GM12865 (cell line): ENCODE measurements around the gene PCK2.

Experiments used
- DNase-seq: peaks from one replicate; pipeline ENCODE4 v3.0.0; 2010; ENCODE audit warnings: low read depth
- H3K4me3 ChIP-seq: 2 replicates; pipeline ENCODE4 v1.5.1; 2011; ENCODE audit warnings: mild to moderate bottlenecking, low read depth, low read length, control low read depth
- CTCF ChIP-seq: IDR thresholded peaks from 2 replicates; pipeline ENCODE4 v1.5.1; 2011; ENCODE audit warnings: low read length, control low read depth, low read depth, inconsistent platforms; ENCODE audit not compliant: insufficient read depth; ENCODE audit errors: missing control alignments

PCK2 gene

DNA sequence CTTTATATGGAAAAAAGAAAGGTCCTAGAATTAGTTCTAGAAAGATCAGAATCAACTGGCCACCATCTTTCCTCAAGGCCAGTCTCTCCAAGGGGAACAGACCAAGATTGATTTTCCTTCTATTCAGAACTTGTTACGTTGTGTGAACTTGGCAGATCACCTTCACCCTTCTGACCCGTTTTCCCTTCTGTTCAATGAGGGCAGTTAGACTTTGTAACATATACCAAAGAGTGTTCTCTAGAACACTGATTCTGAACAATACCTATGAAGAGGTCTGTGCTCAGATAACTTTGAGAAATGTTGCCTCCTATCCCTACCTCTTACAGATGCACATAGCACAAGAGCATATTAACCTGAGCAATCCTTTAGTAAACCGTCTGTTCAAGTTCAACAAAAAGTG, 10.6 kb upstream of the PCK2 start:
- no peak overlapping the region for H3K4me3 ChIP-seq
- no peak for DNase-seq
- TF ChIP-seq CTCF: no peak

DNA sequence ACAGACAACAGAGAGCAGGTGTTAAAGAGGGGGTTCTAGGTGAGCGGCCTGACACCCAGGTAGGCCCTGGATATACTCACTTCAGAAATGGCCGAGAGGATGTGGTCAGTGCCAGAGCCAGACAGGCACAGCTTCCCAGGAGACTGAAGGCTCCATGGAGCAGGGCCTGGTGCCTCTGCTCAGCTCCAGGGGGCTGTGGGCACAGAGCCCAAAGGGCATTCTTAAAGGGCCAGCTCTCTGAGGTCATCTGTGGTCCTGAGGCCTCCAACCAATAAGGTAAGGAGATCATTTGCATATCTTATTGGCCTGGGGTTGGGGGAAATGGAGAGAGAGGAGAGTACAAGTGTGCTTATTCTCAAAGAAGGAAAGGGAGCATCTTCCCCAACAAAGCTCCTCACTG, 9.7 kb upstream of the PCK2 start:
- H3K4me3 ChIP-seq: no peak overlapping the region
- DNase-seq: no peak
- no peak for TF ChIP-seq CTCF

GRCh38 chr14:24085215-24085614, 8.9 kb upstream of the PCK2 start:
- H3K4me3 ChIP-seq: no peak overlapping the region
- no peak for TF ChIP-seq CTCF
- DNase-seq: no peak

GRCh38 chr14:24086193-24086955, 7.7 kb upstream of the PCK2 start:
- TF ChIP-seq CTCF: no peak
- H3K4me3 ChIP-seq: no peak overlapping the region
- DNase-seq: no peak

DNA sequence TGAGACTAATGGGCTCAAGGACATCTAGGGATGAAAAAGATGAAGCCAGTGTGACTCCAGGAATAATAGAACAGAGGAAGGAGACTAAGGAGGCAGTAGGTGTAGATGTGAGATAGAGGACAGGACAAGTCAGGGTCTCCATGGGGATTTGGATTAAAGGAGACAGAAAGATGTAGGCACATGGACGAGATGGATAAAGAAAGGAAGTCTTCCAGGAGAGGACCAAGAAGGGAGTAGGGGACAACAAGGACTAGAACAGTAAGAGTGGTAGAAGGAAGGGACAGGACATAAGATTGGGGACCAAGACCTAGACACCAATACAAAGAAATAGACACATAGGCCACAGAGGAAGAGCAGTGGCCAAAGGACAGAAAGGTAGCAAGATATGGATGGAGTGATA, 7.1 kb upstream of the PCK2 start:
- no peak for TF ChIP-seq CTCF
- H3K4me3 ChIP-seq: no peak overlapping the region
- DNase-seq: no peak

DNA sequence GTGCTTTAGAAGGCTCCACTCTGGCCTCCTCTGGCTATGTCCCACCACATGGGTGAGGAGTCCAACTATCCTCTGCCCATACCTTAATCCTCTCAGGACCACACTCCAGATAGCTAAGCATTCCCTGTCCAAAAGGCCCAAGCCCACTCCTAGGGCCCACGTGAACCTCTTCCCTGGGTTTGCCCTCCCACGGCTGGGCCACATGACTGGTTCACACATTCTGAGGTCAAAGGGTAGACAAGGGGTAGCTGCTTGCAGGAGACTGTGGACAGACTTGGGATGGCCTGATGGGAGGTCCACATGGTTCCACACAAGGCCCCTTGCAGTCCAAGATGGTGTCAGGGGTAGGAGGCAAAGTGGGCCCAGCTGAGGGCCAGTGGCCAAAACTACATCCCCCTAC, 6.0 kb upstream of the PCK2 start:
- no peak for TF ChIP-seq CTCF
- no peak overlapping the region for H3K4me3 ChIP-seq
- DNase-seq: no peak

DNA sequence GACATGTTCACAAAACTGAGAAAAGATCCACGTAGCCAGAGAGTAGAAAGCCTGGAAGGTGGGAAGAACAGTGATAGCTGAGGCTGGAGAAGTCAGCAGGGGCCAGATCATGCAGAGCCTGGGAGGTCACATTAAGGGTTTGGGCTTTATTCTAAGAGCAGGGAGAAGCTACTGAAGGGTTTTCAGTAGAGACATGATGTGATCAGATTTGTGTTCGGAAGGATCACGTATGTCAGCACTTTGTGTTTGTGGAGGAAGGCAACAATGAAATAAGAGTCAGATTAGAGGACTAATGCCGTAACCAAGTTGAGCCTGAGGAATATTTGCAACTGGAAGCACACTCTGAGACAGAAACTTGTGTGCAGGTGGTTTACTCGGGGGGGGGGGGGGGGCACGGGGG, 4.2 kb upstream of the PCK2 start:
- DNase-seq: no peak
- H3K4me3 ChIP-seq: no peak overlapping the region
- TF ChIP-seq CTCF: no peak
